ENCODE measurements around the gene KDM1A. TPM values are rescaled to one million over a fixed set of nuclear protein-coding genes. Genes with fewer than 3 reads are reported as not detected.

The KDM1A gene
- total RNA-seq, 1 experiment from 2014 or later = 162 TPM

- TF ChIP-seq REST (IDR thresholded peaks at IDR 0.05; ENCODE audit: low read depth) = no peak
- TF ChIP-seq POLR2AphosphoS5 (IDR thresholded peaks at IDR 0.05; ENCODE audit: low read depth, low read length) = no peak
- TF ChIP-seq SIN3A (IDR thresholded peaks at IDR 0.05; ENCODE audit: low read depth) = no peak
- no peak for TF ChIP-seq RAD21 (IDR thresholded peaks at IDR 0.05; ENCODE audit: low read depth)
- TF ChIP-seq POLR2A (IDR thresholded peaks at IDR 0.05; ENCODE audit: borderline replicate concordance, extremely low read depth, insufficient read depth, insufficient read length) = no peak
- no peak for TF ChIP-seq EZH2phosphoT487 (IDR thresholded peaks at IDR 0.05; ENCODE audit: borderline replicate concordance)
These were observed 30.9 kb downstream of the KDM1A start (continued) for GRCh38 chr1:23050201-23050600.

GRCh38 chr1:23051290-23051909, 32.1 kb downstream of the KDM1A start:
- Histone ChIP-seq H3K9me3 (ENCODE audit: control insufficient read depth in 1 of 2, insufficient read depth in 1 of 2, low read depth in 1 of 2, low read length in 2 of 2) (no peaks in the 10 kb centered on the region), H3K27ac (ENCODE audit: low read depth, low read length) (no peak overlapping the region), H2AFZ (ENCODE audit: low read depth, low read length, poor library complexity, severe bottlenecking) (no peak overlapping the region), H3K4me1 (ENCODE audit: control insufficient read depth in 1 of 2, insufficient read depth in 2 of 2, low read length in 2 of 2) (no peaks in the 10 kb centered on the region), H3K9me2 (ENCODE audit: insufficient read depth) (no peaks in the 10 kb centered on the region), H3K4me3 (replicated peaks in 1 of 2; ENCODE audit: low read depth in 1 of 2, low read length in 2 of 2) (no peak overlapping the region), H3K9ac (ENCODE audit: low read length) (no peak overlapping the region), H3K36me3 (ENCODE audit: control insufficient read depth in 1 of 2, insufficient read depth in 2 of 2, low read length in 2 of 2) (peaks cover 22 to 23% of the 10 kb centered on the region in 2 experiments), H3K27me3 (ENCODE audit: insufficient read depth, low read length) (no peaks in the 10 kb centered on the region), H4K20me1 (ENCODE audit: insufficient read depth) (0 out of 2 replicates have a peak, but pooled peaks cover 8% of the 10 kb centered on the region), H3K4me2 (ENCODE audit: low read length) (no peak overlapping the region), H3K79me2 (ENCODE audit: insufficient read depth, low read length) (peaks cover 93% of the 10 kb centered on the region)
- no TSS peak for BruUV-seq (replicated peaks)
- ChIA-PET RAD21 (ENCODE audit: low non-redundant PET in 1 of 2, low total read pairs in 2 of 2, uncharacterized antibody in 2 of 2, unreplicated experiment in 2 of 2) (no interaction called here), POLR2A (no interaction called here), CTCF (no interaction called here)
- DNase-seq (ENCODE audit: low read depth, low spot score) (no peak), ATAC-seq (no peak)
- no peak for TF ChIP-seq EZH2 (IDR thresholded peaks at IDR 0.05)
- no peak for TF ChIP-seq SRF (IDR thresholded peaks at IDR 0.05; ENCODE audit: low read depth)
- no peak for TF ChIP-seq SP1 (IDR thresholded peaks at IDR 0.05; ENCODE audit: low read depth)
- no peak for TF ChIP-seq POLR2AphosphoS5 (IDR thresholded peaks at IDR 0.05; ENCODE audit: low read depth, low read length)
- no peak for TF ChIP-seq REST (IDR thresholded peaks at IDR 0.05; ENCODE audit: low read depth)
- TF ChIP-seq YY1 (IDR thresholded peaks at IDR 0.05; ENCODE audit: extremely low read depth, insufficient replicate concordance, low read depth, low read length) = no peak
- no peak for TF ChIP-seq CTCF (IDR thresholded peaks at IDR 0.05 in 2 of 3, conservative IDR thresholded peaks at IDR 0.05 in 1 of 3; ENCODE audit: borderline replicate concordance in 1 of 3, insufficient read depth in 1 of 3, low read depth in 2 of 3, low read length in 2 of 3)
- TF ChIP-seq CBX3 (IDR thresholded peaks at IDR 0.05; ENCODE audit: low read depth) = no peak
- no peak for TF ChIP-seq ELF1 (IDR thresholded peaks at IDR 0.05; ENCODE audit: borderline replicate concordance, low read depth)
- intact Hi-C loops (cut with micrococcal nuclease) = no loop called here
